Fibroblast of lung (primary cell): Measurements from ENCODE around the gene MYLK.

Experiments used
- CTCF ChIP-seq, 2 donors: IDR thresholded peaks in 1 of 2; conservative IDR thresholded peaks in 1 of 2; 1 replicate in 1 of 2; 2 replicates in 1 of 2; pipeline ENCODE4 v1.5.1; 2011 to 2012; ENCODE audit warnings: low read length in 2 of 2, control low read depth in 1 of 2, inconsistent platforms in 1 of 2, low read depth in 1 of 2, mild to moderate bottlenecking in 1 of 2
- EZH2 ChIP-seq: IDR thresholded peaks from 2 replicates; pipeline ENCODE4 v1.5.1; 2012; ENCODE audit warnings: low read length, control low read depth, mild to moderate bottlenecking; ENCODE audit errors: missing control alignments

DNA sequence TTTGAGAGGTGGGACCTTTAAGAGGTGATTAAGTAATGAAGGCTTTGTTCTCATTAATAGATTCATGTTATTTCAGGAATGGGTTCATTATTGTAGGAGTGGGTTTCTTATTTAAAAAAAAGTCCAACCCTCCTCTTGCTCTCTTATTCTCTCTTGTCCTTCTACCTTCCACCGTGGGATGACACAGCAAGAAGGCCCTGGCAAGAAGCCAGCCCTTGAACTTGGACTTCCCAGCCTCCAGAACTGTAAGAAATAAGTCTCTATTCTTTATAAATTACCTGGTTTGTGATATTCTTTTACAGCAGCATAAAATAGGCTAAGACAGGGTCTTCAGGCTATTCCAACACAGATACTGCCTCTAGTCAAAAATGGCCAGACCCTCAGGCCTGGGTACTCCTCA lies 62.2 kb downstream of the MYLK start:
- TF ChIP-seq CTCF (conservative IDR thresholded peaks at IDR 0.05 in 1 of 2, IDR thresholded peaks at IDR 0.05 in 1 of 2; ENCODE audit: low read depth in 1 of 2, low read length in 2 of 2) (no peak), EZH2 (no peak)
